Neuronal stem cell (in vitro differentiated cells): ENCODE results near the gene KCTD16. TPM values are rescaled to one million over a fixed set of nuclear protein-coding genes. Genes with fewer than 3 reads are reported as not detected.

Source experiments
- DNase-seq: peaks from one replicate; pipeline ENCODE4 v3.0.0-alpha.2; 2013; ENCODE audit warnings: low spot score
- H2AFZ ChIP-seq: one replicate; pipeline ENCODE4 v1.6.1; 2013; ENCODE audit warnings: mild to moderate bottlenecking, low read length, inconsistent platforms
- H2AK5ac ChIP-seq: 2 replicates; pipeline ENCODE4 v1.6.1; 2013; ENCODE audit warnings: low read depth, mild to moderate bottlenecking, inconsistent platforms, low read length, moderate library complexity, mixed read lengths
- H2BK120ac ChIP-seq: 2 replicates; pipeline ENCODE4 v1.6.1; 2013; ENCODE audit warnings: low read depth, mild to moderate bottlenecking, inconsistent platforms, low read length, moderate library complexity, mixed read lengths
- H2BK12ac ChIP-seq: one replicate; pipeline ENCODE4 v1.6.1; 2013; ENCODE audit warnings: low read length, inconsistent platforms
- H2BK15ac ChIP-seq: 2 replicates; pipeline ENCODE4 v1.6.1; 2013; ENCODE audit warnings: mild to moderate bottlenecking, low read length, inconsistent platforms, mixed read lengths
- H2BK5ac ChIP-seq: one replicate; pipeline ENCODE4 v1.6.1; 2013; ENCODE audit warnings: inconsistent platforms, mild to moderate bottlenecking, low read length, moderate library complexity
- H3K14ac ChIP-seq: one replicate; pipeline ENCODE4 v1.6.1; 2013; ENCODE audit warnings: low read length, inconsistent platforms
- H3K18ac ChIP-seq: 2 replicates; pipeline ENCODE4 v1.6.1; 2013; ENCODE audit warnings: low read length, inconsistent platforms
- H3K23ac ChIP-seq: 2 replicates; pipeline ENCODE4 v1.6.1; 2013; ENCODE audit warnings: low read depth, mild to moderate bottlenecking, mixed read lengths, low read length, inconsistent platforms; ENCODE audit not compliant: poor library complexity
- H3K27ac ChIP-seq: replicated peaks from 3 replicates; pipeline ENCODE4 v1.5.1; 2013; ENCODE audit warnings: low read length, inconsistent platforms
- H3K27me3 ChIP-seq, 3 experiments: 2 replicates each; pipeline ENCODE4 v1.6.1; 2013; ENCODE audit warnings: low read length in 3 of 3, mild to moderate bottlenecking in 2 of 3, inconsistent platforms in 1 of 3, low read depth in 1 of 3, mixed read lengths in 1 of 3, moderate library complexity in 1 of 3; ENCODE audit not compliant: control insufficient read depth in 3 of 3, insufficient read depth in 3 of 3
- H3K36me3 ChIP-seq, 2 donors: replicated peaks in 1 of 2; 2 replicates each; pipeline ENCODE4 v1.6.1; 2013; ENCODE audit warnings: low read length in 2 of 2; ENCODE audit not compliant: control insufficient read depth in 2 of 2, insufficient read depth in 2 of 2
- H3K4ac ChIP-seq: 2 replicates; pipeline ENCODE4 v1.6.1; 2013; ENCODE audit warnings: inconsistent platforms, mild to moderate bottlenecking, low read length, moderate library complexity
- H3K4me1 ChIP-seq, 2 donors: 1 replicate in 1 of 2; 2 replicates in 1 of 2; pipeline ENCODE4 v1.6.1; 2013; ENCODE audit warnings: low read length in 2 of 2, low read depth in 1 of 2; ENCODE audit not compliant: control insufficient read depth in 2 of 2, insufficient read depth in 1 of 2
- H3K4me2 ChIP-seq: one replicate; pipeline ENCODE4 v1.6.1; 2013; ENCODE audit warnings: mild to moderate bottlenecking, low read length, inconsistent platforms; ENCODE audit not compliant: insufficient read depth, poor library complexity, severe bottlenecking
- H3K4me3 ChIP-seq, 2 donors: 2 replicates each; pipeline ENCODE4 v1.5.1; 2013; ENCODE audit warnings: low read length in 2 of 2, mild to moderate bottlenecking in 2 of 2, inconsistent platforms in 1 of 2, moderate library complexity in 1 of 2
- H3K79me1 ChIP-seq: one replicate; pipeline ENCODE4 v1.6.1; 2013; ENCODE audit warnings: low read depth, mild to moderate bottlenecking, inconsistent platforms, low read length, moderate library complexity
- H3K9ac ChIP-seq: one replicate; pipeline ENCODE4 v1.6.1; 2013; ENCODE audit warnings: mild to moderate bottlenecking, low read depth, low read length, inconsistent platforms; ENCODE audit not compliant: poor library complexity
- H3K9me3 ChIP-seq, 2 donors: replicated peaks in 1 of 2; 2 replicates each; pipeline versions ENCODE3 to v1.6.1; 2013; ENCODE audit warnings: low read length in 2 of 2, mild to moderate bottlenecking in 2 of 2, inconsistent platforms in 1 of 2, low read depth in 1 of 2, mixed read lengths in 1 of 2, moderate library complexity in 1 of 2; ENCODE audit not compliant: control insufficient read depth in 2 of 2, insufficient read depth in 1 of 2
- H4K8ac ChIP-seq: one replicate; pipeline ENCODE4 v1.6.1; 2013; ENCODE audit warnings: low read depth, mild to moderate bottlenecking, inconsistent platforms, low read length, moderate library complexity
- H4K91ac ChIP-seq: one replicate; pipeline ENCODE4 v1.6.1; 2013; ENCODE audit warnings: low read length, low read depth, mild to moderate bottlenecking, inconsistent platforms; ENCODE audit not compliant: poor library complexity
- WGBS, 2 donors: extraction: QIAGEN DNeasy Blood & Tissue Kit; methylation state at CpG; one replicate each; pipeline ENCODE4 v1.1.7; 2013; ENCODE audit warnings: missing lambda C conversion rate in 2 of 2, mixed read lengths in 1 of 2; ENCODE audit not compliant: insufficient read length in 2 of 2, insufficient replicate concordance in 1 of 2; ENCODE audit errors: extremely low coverage in 2 of 2; 5-methylcytosine and 5-hydroxymethylcytosine counted together
- small RNA-seq: library from polyadenylated mRNA; stranded (forward); fragments of <200 nt; extraction: miRNeasy Mini kit (QIAGEN cat#:217004); gene quantifications from one replicate; pipeline ENCODE3, GENCODE V24; 2013; ENCODE audit not compliant: insufficient read depth

Gene KCTD16

GRCh38 chr5:144525000-144525399, 354.3 kb downstream of the KCTD16 start:
- no peak overlapping the region for H2BK5ac ChIP-seq
- H3K27me3 ChIP-seq: no peaks in the 10 kb centered on the region
- H3K4me1 ChIP-seq: peaks cover 2 to 5% of the 10 kb centered on the region in 2 donors
- no peak overlapping the region for H2AFZ ChIP-seq
- no peak overlapping the region for H3K18ac ChIP-seq
- H3K4me2 ChIP-seq: no peak overlapping the region
- H3K79me1 ChIP-seq: no peaks in the 10 kb centered on the region
- no peak overlapping the region for H3K14ac ChIP-seq
- no peak overlapping the region for H2BK120ac ChIP-seq
- H3K27ac ChIP-seq: no peak overlapping the region
- DNase-seq: no peak
- H3K23ac ChIP-seq: no peak overlapping the region
- H4K8ac ChIP-seq: no peak overlapping the region
- H3K9ac ChIP-seq: no peak overlapping the region
- no peak overlapping the region for H3K4ac ChIP-seq
- H2BK15ac ChIP-seq: no peak overlapping the region
- H2BK12ac ChIP-seq: no peak overlapping the region
- no CpG with 5 or more reads among the region's 1 CpG for WGBS, 2 donors
- no peak overlapping the region for H3K4me3 ChIP-seq
- H4K91ac ChIP-seq: no peak overlapping the region
- no peak overlapping the region for H2AK5ac ChIP-seq
- no peaks in the 10 kb centered on the region for H3K9me3 ChIP-seq
- no peaks in the 10 kb centered on the region for H3K36me3 ChIP-seq

GRCh38 chr5:144531188-144531587, 360.5 kb downstream of the KCTD16 start:
- H2BK12ac ChIP-seq: no peak overlapping the region
- H2AK5ac ChIP-seq: no peak overlapping the region
- no peak overlapping the region for H3K18ac ChIP-seq
- no peak overlapping the region for H3K9ac ChIP-seq
- H4K8ac ChIP-seq: no peak overlapping the region
- H3K14ac ChIP-seq: no peak overlapping the region
- H3K79me1 ChIP-seq: no peaks in the 10 kb centered on the region
- DNase-seq: no peak
- H3K4me2 ChIP-seq: no peak overlapping the region
- H3K4me1 ChIP-seq: no peaks in the 10 kb centered on the region
- H2BK5ac ChIP-seq: no peak overlapping the region
- no peak overlapping the region for H3K27ac ChIP-seq
- no peak overlapping the region for H2BK120ac ChIP-seq
- no peak overlapping the region for H2BK15ac ChIP-seq
- no peak overlapping the region for H4K91ac ChIP-seq
- no peaks in the 10 kb centered on the region for H3K36me3 ChIP-seq
- H3K23ac ChIP-seq: no peak overlapping the region
- H2AFZ ChIP-seq: no peak overlapping the region
- no peak overlapping the region for H3K4me3 ChIP-seq
- H3K9me3 ChIP-seq: peaks cover 0 to 2% of the 10 kb centered on the region in 2 donors
- no peaks in the 10 kb centered on the region for H3K27me3 ChIP-seq
- no CpG with 5 or more reads among the region's 1 CpG for WGBS, 2 donors
- no peak overlapping the region for H3K4ac ChIP-seq

Small RNA genes within 50 kb of the gene (small RNA-seq; reads per million reads assigned to genes)
- gene CKS1BP5 (not detected), gene RN7SL87P (not detected)
